ENCODE measurements around the gene LRP5.

Gene LRP5

DNA sequence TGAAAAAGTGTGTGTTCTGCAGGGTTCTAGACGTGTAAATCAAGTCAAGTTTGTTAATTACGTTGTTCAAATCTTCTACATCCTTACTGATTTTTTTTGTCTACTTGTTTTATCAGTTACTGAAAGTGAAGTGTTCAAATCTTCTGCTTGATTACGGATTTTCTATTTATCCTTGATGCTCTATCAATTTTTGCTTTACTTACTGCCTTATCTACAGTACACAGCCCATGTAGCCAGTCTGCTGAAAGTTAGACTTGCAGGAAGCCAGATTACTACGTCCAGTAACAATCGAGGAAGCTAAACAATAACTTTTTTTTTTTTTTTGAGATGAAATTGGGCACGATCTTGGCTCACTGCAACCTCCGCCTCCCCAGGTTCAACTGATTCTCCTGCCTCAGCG lies 25.0 kb upstream of the LRP5 start:
- Histone ChIP-seq H3K27me3 (ENCODE audit: control insufficient read depth in 1 of 2, insufficient read depth in 2 of 2, low read length in 2 of 2) (peaks cover 0 to 2% of the 10 kb centered on the region in 2 donors), H3K36me3 (ENCODE audit: control insufficient read depth in 2 of 2, insufficient read depth in 2 of 2, low read length in 2 of 2) (no peaks in the 10 kb centered on the region), H3K4me1 (ENCODE audit: control insufficient read depth, insufficient read depth, low read length) (no peaks in the 10 kb centered on the region), H3K9ac (ENCODE audit: low read length in 2 of 2) (no peak overlapping the region), H3K9me3 (ENCODE audit: control insufficient read depth in 2 of 2, low read length in 2 of 2) (no peaks in the 10 kb centered on the region), H3K27ac (ENCODE audit: low read length) (no peak overlapping the region), H3K4me3 (ENCODE audit: low read length in 2 of 2) (no peak overlapping the region)

DNA sequence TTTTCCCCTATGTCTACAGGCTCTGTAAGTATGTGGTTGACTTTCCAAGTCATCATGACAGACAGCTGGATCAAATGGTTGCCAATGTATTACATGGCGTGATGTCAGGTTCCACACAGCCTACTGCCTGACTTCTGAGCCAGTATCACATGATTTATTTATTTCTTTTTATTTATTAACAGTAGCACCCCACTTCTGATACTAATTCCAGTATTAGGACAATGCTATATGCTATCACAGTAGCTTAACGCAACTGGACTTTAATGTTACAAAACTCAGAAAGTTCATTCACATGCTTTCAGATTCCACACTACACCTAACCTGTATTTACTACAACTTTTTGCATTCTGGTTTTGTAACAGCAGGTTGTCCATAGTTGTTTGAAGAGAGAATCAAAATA lies 22.9 kb upstream of the LRP5 start:
- Histone ChIP-seq H3K4me1 (ENCODE audit: control insufficient read depth, insufficient read depth, low read length) (no peaks in the 10 kb centered on the region), H3K9ac (ENCODE audit: low read length in 2 of 2) (no peak overlapping the region), H3K27me3 (ENCODE audit: control insufficient read depth in 1 of 2, insufficient read depth in 2 of 2, low read length in 2 of 2) (peaks cover 0 to 2% of the 10 kb centered on the region in 2 donors), H3K4me3 (ENCODE audit: low read length in 2 of 2) (no peak overlapping the region), H3K27ac (ENCODE audit: low read length) (no peak overlapping the region), H3K9me3 (ENCODE audit: control insufficient read depth in 2 of 2, low read length in 2 of 2) (no peaks in the 10 kb centered on the region), H3K36me3 (ENCODE audit: control insufficient read depth in 2 of 2, insufficient read depth in 2 of 2, low read length in 2 of 2) (no peaks in the 10 kb centered on the region)

DNA sequence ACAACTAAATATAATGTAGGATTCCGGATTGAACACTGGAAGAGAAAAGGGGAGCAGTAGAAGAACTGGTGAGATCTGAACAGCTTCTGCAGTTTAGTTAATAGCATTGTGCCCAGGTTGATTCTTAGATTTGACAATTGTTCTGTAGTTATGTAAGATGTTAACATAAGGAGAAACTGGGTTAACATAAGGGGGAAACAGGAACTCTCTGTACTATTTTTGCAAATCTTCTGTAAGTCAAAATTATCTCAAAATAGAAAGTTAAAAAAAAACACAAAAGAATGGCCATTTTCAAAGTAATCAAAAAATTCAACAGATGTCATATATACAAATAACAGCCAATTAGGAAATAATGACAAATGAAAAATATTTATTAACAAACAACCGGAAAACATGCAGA lies 18.7 kb upstream of the LRP5 start:
- Histone ChIP-seq H3K4me3 (ENCODE audit: low read length in 2 of 2) (no peak overlapping the region), H3K36me3 (ENCODE audit: control insufficient read depth in 2 of 2, insufficient read depth in 2 of 2, low read length in 2 of 2) (no peaks in the 10 kb centered on the region), H3K9me3 (ENCODE audit: control insufficient read depth in 2 of 2, low read length in 2 of 2) (no peaks in the 10 kb centered on the region), H3K27ac (ENCODE audit: low read length) (no peak overlapping the region), H3K4me1 (ENCODE audit: control insufficient read depth, insufficient read depth, low read length) (peaks cover 11% of the 10 kb centered on the region), H3K9ac (ENCODE audit: low read length in 2 of 2) (no peak overlapping the region), H3K27me3 (ENCODE audit: control insufficient read depth in 1 of 2, insufficient read depth in 2 of 2, low read length in 2 of 2) (no peaks in the 10 kb centered on the region)

DNA sequence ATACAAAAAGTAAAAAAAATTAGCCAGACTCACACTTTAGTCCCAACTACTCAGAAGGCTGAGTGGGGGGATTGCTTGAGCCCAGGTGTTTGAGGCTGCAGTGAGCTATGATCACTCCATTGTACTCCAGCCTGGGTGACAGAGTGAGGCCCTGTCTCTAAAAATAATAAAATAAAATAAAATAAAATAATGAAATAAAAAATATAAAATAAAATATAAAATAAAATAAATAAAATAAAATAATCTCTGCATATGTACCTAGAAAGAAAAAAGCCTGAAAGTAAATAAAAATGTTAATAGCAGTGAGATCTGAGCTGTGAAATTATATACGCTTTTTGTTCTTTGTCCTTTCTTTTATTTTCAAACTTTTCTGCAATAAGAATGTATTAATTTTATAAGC lies 17.1 kb upstream of the LRP5 start:
- Histone ChIP-seq H3K9me3 (ENCODE audit: control insufficient read depth in 2 of 2, low read length in 2 of 2) (no peaks in the 10 kb centered on the region), H3K4me3 (ENCODE audit: low read length in 2 of 2) (no peak overlapping the region), H3K27me3 (ENCODE audit: control insufficient read depth in 1 of 2, insufficient read depth in 2 of 2, low read length in 2 of 2) (no peaks in the 10 kb centered on the region), H3K27ac (ENCODE audit: low read length) (no peak overlapping the region), H3K9ac (ENCODE audit: low read length in 2 of 2) (no peak overlapping the region), H3K36me3 (ENCODE audit: control insufficient read depth in 2 of 2, insufficient read depth in 2 of 2, low read length in 2 of 2) (no peaks in the 10 kb centered on the region), H3K4me1 (ENCODE audit: control insufficient read depth, insufficient read depth, low read length) (peaks cover 13% of the 10 kb centered on the region)

DNA sequence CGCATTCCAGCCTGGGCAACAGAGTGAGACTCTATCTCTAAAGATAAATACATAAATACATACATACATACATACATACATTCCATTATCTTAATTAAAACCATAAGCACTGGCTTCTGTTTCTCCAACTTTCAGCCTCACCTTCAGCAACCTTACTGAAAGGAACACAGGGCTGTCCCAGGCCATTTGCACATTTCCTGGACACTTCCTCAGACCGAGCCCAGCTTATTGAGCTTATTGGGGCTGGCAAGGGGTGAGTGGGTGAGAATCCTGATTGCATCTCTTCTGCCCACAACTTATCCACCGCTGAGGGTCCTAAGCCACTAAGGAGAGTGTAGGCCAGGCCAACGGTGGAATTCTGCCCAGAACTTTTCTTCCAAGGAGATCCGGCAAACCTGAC lies 16.5 kb upstream of the LRP5 start:
- no peak overlapping the region for H3K9ac ChIP-seq (ENCODE audit: low read length in 2 of 2)
- no peaks in the 10 kb centered on the region for H3K36me3 ChIP-seq (ENCODE audit: control insufficient read depth in 2 of 2, insufficient read depth in 2 of 2, low read length in 2 of 2)
- H3K9me3 ChIP-seq (ENCODE audit: control insufficient read depth in 2 of 2, low read length in 2 of 2) = no peaks in the 10 kb centered on the region
- no peak overlapping the region for H3K27ac ChIP-seq (ENCODE audit: low read length)
- H3K27me3 ChIP-seq (ENCODE audit: control insufficient read depth in 1 of 2, insufficient read depth in 2 of 2, low read length in 2 of 2) = no peaks in the 10 kb centered on the region
- H3K4me3 ChIP-seq (ENCODE audit: low read length in 2 of 2) = no peak overlapping the region
- H3K4me1 ChIP-seq (ENCODE audit: control insufficient read depth, insufficient read depth, low read length) = peaks cover 13% of the 10 kb centered on the region

DNA sequence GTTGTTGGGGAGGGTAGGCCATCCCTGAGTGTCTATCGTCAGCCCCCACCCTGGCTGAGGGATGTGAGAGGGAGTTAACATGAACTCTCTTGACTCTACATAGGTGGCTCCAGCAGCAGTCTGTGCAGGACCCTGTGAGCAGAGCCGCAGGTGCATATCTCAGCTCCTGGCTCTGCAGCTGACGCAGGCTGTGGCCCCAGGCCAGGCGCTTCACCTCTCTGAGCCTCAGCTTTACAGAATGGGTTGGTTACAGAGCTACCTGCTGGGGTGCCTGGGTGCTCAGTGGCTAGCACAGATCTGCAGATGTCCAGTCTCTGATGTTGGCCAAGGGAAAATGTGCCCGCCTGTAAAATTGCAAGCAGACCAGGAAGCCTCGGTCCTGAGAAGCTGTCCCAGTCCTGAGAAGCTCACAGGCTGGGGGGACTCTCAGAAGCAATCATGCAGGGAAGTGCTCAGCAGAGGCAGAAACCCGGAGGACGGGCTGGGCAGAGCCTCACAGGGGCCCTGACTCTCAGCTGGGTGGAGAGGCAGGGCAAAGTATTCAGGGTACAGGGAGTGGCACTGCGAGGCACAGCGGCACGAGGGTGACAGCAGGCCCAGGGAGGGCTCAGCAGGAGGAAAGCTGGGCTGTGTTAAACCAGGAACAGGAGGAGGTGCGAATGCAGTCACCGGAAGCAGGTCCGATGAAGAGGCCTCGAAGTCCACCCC lies 15.9 kb upstream of the LRP5 start:
- H3K4me3 ChIP-seq (ENCODE audit: low read length in 2 of 2) = no peak overlapping the region
- no peaks in the 10 kb centered on the region for H3K27me3 ChIP-seq (ENCODE audit: control insufficient read depth in 1 of 2, insufficient read depth in 2 of 2, low read length in 2 of 2)
- no peaks in the 10 kb centered on the region for H3K9me3 ChIP-seq (ENCODE audit: control insufficient read depth in 2 of 2, low read length in 2 of 2)
- no peaks in the 10 kb centered on the region for H3K36me3 ChIP-seq (ENCODE audit: control insufficient read depth in 2 of 2, insufficient read depth in 2 of 2, low read length in 2 of 2)
- no peak overlapping the region for H3K27ac ChIP-seq (ENCODE audit: low read length)
- H3K9ac ChIP-seq (ENCODE audit: low read length in 2 of 2) = no peak overlapping the region
- peaks cover 13% of the 10 kb centered on the region for H3K4me1 ChIP-seq (ENCODE audit: control insufficient read depth, insufficient read depth, low read length)

DNA sequence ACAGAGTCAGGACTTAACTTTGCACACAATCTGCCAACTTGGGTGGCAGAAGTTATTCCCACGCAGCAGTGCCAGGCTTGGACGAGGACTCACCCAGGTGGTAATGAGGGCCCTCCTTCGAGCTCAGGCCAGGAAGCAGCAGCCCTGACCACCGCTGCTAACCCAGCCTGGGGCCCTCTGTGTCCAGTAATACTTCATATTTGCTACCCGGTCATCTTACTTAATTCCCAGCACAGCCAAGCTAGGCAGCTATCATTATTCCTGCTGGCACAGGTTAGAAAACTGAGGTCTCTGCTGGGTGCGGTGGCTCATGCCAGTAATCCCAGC lies 15.4 kb upstream of the LRP5 start:
- no peaks in the 10 kb centered on the region for H3K27me3 ChIP-seq (ENCODE audit: control insufficient read depth in 1 of 2, insufficient read depth in 2 of 2, low read length in 2 of 2)
- H3K4me3 ChIP-seq (ENCODE audit: low read length in 2 of 2) = no peak overlapping the region
- peaks cover 13% of the 10 kb centered on the region for H3K4me1 ChIP-seq (ENCODE audit: control insufficient read depth, insufficient read depth, low read length)
- no peak overlapping the region for H3K27ac ChIP-seq (ENCODE audit: low read length)
- no peak overlapping the region for H3K9ac ChIP-seq (ENCODE audit: low read length in 2 of 2)
- H3K9me3 ChIP-seq (ENCODE audit: control insufficient read depth in 2 of 2, low read length in 2 of 2) = no peaks in the 10 kb centered on the region
- no peaks in the 10 kb centered on the region for H3K36me3 ChIP-seq (ENCODE audit: control insufficient read depth in 2 of 2, insufficient read depth in 2 of 2, low read length in 2 of 2)

DNA sequence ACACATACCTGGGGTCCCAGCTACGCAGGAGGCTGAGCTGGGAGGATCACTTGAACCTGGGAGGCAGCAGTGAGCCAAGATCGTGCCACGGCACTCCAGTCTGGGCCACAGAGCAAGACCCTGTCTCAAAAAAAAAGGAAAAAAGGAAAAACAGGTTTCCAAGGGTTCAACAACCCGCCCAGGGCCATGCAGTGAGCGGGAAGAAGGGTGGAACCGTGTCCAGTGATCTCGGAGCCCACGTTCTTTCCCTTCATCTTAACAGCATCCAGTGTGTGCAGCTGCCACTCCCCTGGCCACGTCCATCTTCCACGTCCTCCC lies 14.9 kb upstream of the LRP5 start:
- no peaks in the 10 kb centered on the region for H3K36me3 ChIP-seq (ENCODE audit: control insufficient read depth in 2 of 2, insufficient read depth in 2 of 2, low read length in 2 of 2)
- H3K9me3 ChIP-seq (ENCODE audit: control insufficient read depth in 2 of 2, low read length in 2 of 2) = no peaks in the 10 kb centered on the region
- H3K4me3 ChIP-seq (ENCODE audit: low read length in 2 of 2) = peak overlapping the region in 1 of 2 donors; percentile 52
- peaks cover 13% of the 10 kb centered on the region for H3K4me1 ChIP-seq (ENCODE audit: control insufficient read depth, insufficient read depth, low read length)
- no peaks in the 10 kb centered on the region for H3K27me3 ChIP-seq (ENCODE audit: control insufficient read depth in 1 of 2, insufficient read depth in 2 of 2, low read length in 2 of 2)
- H3K9ac ChIP-seq (ENCODE audit: low read length in 2 of 2) = no peak overlapping the region
- H3K27ac ChIP-seq (ENCODE audit: low read length) = no peak overlapping the region

DNA sequence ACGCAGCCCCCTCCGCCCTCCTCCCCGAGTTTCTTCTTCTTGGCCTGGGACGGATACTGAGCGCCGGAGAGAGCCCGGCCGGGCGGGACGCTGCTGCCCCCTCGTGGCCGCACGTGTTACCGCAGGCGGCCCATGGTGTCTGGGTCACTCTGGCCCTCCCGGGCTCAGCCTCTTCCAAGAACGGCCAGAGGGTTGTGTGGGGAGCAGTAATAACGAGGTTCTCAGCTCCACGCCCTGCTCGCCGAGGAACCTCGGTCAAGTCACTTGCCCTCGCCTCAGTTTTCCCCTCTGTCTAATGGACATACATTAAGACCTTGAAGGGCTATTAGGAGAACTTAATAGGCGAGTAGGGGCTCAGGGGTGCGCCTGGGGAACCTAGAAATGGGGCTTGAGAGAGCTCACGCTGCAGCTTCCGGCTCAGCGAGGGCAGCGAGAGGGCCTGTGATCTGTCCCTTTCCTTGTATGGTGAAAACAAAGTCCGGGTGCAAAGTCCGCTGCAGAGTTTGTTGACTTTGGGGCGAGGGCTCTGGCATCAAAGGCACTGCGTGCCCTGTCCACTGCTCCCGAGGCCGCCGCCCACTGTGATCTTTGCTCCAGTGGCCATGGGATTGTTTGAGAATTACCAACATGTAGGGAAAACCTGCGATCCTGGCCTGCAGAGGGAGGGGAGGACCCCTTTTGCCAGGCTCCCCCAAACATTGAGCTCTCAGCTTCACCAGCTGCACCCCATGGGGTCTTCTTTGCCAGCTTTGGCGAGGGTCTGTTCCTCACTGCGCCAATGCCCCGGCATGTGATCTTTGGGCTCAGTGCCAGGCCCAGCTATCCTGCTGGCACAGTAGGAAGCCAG lies 14.4 kb upstream of the LRP5 start:
- Histone ChIP-seq H3K9ac (ENCODE audit: low read length in 2 of 2) (peak overlapping the region in 1 of 2 donors; percentile 21), H3K4me3 (ENCODE audit: low read length in 2 of 2) (peak overlapping the region in 1 of 2 donors; percentile 52), H3K27me3 (ENCODE audit: control insufficient read depth in 1 of 2, insufficient read depth in 2 of 2, low read length in 2 of 2) (no peaks in the 10 kb centered on the region), H3K27ac (ENCODE audit: low read length) (no peak overlapping the region), H3K36me3 (ENCODE audit: control insufficient read depth in 2 of 2, insufficient read depth in 2 of 2, low read length in 2 of 2) (no peaks in the 10 kb centered on the region), H3K9me3 (ENCODE audit: control insufficient read depth in 2 of 2, low read length in 2 of 2) (no peaks in the 10 kb centered on the region), H3K4me1 (ENCODE audit: control insufficient read depth, insufficient read depth, low read length) (peaks cover 13% of the 10 kb centered on the region)

DNA sequence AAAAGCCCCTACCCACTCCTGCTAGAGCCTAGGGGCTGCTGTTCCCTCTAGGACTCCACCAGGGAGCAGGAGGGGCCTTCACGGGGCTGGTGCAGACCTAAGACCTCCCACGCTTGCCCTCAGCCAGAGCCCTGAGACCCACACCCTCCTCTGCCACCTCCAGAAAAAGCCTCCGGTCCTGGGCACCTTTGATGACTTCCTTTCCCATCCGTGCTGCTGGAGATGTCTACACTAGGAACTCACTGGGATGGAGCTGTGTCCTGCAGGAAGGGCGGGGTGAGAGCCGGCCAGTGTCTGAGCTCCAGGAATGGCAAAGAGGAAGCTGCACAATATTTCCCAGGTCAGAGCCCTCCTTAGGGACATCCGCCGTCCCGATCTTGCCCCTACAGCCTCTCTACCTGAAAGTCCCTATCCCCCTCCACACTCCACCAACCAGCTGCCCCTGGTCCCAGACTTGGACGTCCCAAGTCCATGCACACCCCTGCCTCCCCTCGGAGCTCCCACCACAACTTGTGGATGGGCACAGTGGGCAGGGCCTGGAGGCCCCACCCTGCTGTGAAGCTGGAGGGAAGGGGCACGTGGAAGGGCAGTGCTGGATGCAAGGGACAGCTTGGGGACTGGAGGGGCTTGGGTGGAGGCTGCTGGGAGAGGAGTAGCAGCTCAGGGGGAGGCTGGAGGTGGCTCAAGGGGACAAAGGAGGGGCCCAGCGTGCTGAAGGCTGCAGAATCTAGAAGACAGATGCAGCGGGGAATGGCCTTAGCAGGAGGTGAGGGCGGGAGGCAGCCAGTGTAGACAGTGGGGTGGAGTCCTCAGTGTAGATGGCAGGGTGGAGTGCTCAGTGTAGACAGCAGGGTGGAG lies 13.5 kb upstream of the LRP5 start:
- no peaks in the 10 kb centered on the region for H3K27me3 ChIP-seq (ENCODE audit: control insufficient read depth in 1 of 2, insufficient read depth in 2 of 2, low read length in 2 of 2)
- no peaks in the 10 kb centered on the region for H3K9me3 ChIP-seq (ENCODE audit: control insufficient read depth in 2 of 2, low read length in 2 of 2)
- H3K27ac ChIP-seq (ENCODE audit: low read length) = no peak overlapping the region
- H3K36me3 ChIP-seq (ENCODE audit: control insufficient read depth in 2 of 2, insufficient read depth in 2 of 2, low read length in 2 of 2) = no peaks in the 10 kb centered on the region
- no peak overlapping the region for H3K4me3 ChIP-seq (ENCODE audit: low read length in 2 of 2)
- H3K9ac ChIP-seq (ENCODE audit: low read length in 2 of 2) = no peak overlapping the region
- H3K4me1 ChIP-seq (ENCODE audit: control insufficient read depth, insufficient read depth, low read length) = peaks cover 13% of the 10 kb centered on the region
